Parathyroid adenoma (tissue), 2 donors: ENCODE data around the gene HIF1A.
"Not testable (repeated sequence)": the region's sequence is repeated elsewhere in the genome, so short reads cannot be mapped to it uniquely, and the experiment has no call there.

Source experiments
- H2AFZ ChIP-seq: fragments of 300-600 bp; sonication (generic); one replicate; pipeline ENCODE4 v1.7.0; 2017; ENCODE audit warnings: antibody characterized with exemption, mild to moderate bottlenecking
- H3K27ac ChIP-seq: fragments of 300-600 bp; sonication (generic); one replicate; pipeline ENCODE4 v1.7.0; 2017
- H3K27me3 ChIP-seq: fragments of 300-600 bp; sonication (generic); one replicate; pipeline ENCODE4 v1.7.0; 2017; ENCODE audit warnings: low read length; ENCODE audit not compliant: control insufficient read depth, insufficient read depth
- H3K36me3 ChIP-seq: fragments of 300-600 bp; sonication (generic); one replicate; pipeline ENCODE4 v1.7.0; 2017; ENCODE audit warnings: low read length; ENCODE audit not compliant: control insufficient read depth, insufficient read depth
- H3K4me1 ChIP-seq: fragments of 300-600 bp; sonication (generic); one replicate; pipeline ENCODE4 v1.7.0; 2017; ENCODE audit warnings: control low read depth
- H3K4me2 ChIP-seq: fragments of 300-600 bp; sonication (generic); one replicate; pipeline ENCODE4 v1.7.0; 2017; ENCODE audit warnings: low read length
- H3K4me3 ChIP-seq: fragments of 300-600 bp; sonication (generic); one replicate; pipeline ENCODE4 v1.7.0; 2017; ENCODE audit warnings: low read depth, low read length
- H3K79me2 ChIP-seq: fragments of 300-600 bp; sonication (generic); one replicate; pipeline ENCODE4 v1.7.0; 2017; ENCODE audit warnings: control low read depth
- H3K9ac ChIP-seq: fragments of 300-600 bp; sonication (generic); one replicate; pipeline ENCODE4 v1.7.0; 2017; ENCODE audit warnings: mild to moderate bottlenecking
- H3K9me3 ChIP-seq: fragments of 300-600 bp; sonication (generic); one replicate; pipeline ENCODE4 v1.7.0; 2017; ENCODE audit warnings: low read length; ENCODE audit not compliant: control insufficient read depth
- CTCF ChIP-seq: fragments of 300-600 bp; sonication (generic); IDR thresholded peaks from one replicate; pipeline ENCODE4 v1.7.0; 2017; ENCODE audit warnings: antibody characterized with exemption, mild to moderate bottlenecking
- donor health status: primary hyperparathyroidism.

HIF1A gene

GRCh38 chr14:61751475-61751989 is 56.2 kb downstream of the HIF1A start:
- Histone ChIP-seq H3K9me3 (no peaks in the 10 kb centered on the region), H3K27ac (peak overlapping the region; percentile 29), H3K36me3 (no peaks in the 10 kb centered on the region), H3K79me2 (no peaks in the 10 kb centered on the region), H3K9ac (no peak overlapping the region), H3K4me1 (no peaks in the 10 kb centered on the region), H2AFZ (peak overlapping the region; percentile 78), H3K27me3 (no peaks in the 10 kb centered on the region), H3K4me2 (peak overlapping the region; percentile 58), H3K4me3 (peak overlapping the region; percentile 52)
- no peak for TF ChIP-seq CTCF

GRCh38 chr14:61752626-61753025 is 57.3 kb downstream of the HIF1A start:
- no peak for TF ChIP-seq CTCF
- no peak overlapping the region for H2AFZ ChIP-seq
- no peak overlapping the region for H3K27ac ChIP-seq

GRCh38 chr14:61753631-61754030 is 58.3 kb downstream of the HIF1A start:
- Histone ChIP-seq H3K9ac (no peak overlapping the region), H3K79me2 (no peaks in the 10 kb centered on the region), H3K27ac (no peak overlapping the region), H3K4me1 (no peaks in the 10 kb centered on the region), H3K9me3 (no peaks in the 10 kb centered on the region), H3K27me3 (no peaks in the 10 kb centered on the region), H3K4me3 (no peak overlapping the region), H3K36me3 (no peaks in the 10 kb centered on the region), H2AFZ (no peak overlapping the region), H3K4me2 (no peak overlapping the region)
- TF ChIP-seq CTCF, result no peak

More at GRCh38 chr14:61752626-61753025, 57.3 kb downstream of the HIF1A start:
- no peaks in the 10 kb centered on the region for H3K79me2 ChIP-seq
- no peaks in the 10 kb centered on the region for H3K27me3 ChIP-seq
- H3K4me1 ChIP-seq, result no peaks in the 10 kb centered on the region
- no peaks in the 10 kb centered on the region for H3K36me3 ChIP-seq
- H3K4me3 ChIP-seq, result no peak overlapping the region
- no peak overlapping the region for H3K9ac ChIP-seq
- no peak overlapping the region for H3K4me2 ChIP-seq
- H3K9me3 ChIP-seq, result no peaks in the 10 kb centered on the region

GRCh38 chr14:61754627-61755381 is 59.5 kb downstream of the HIF1A start:
- no peak overlapping the region for H3K27ac ChIP-seq

GRCh38 chr14:61755382-61755742 is 60.0 kb downstream of the HIF1A start:
- not testable (repeated sequence) for H3K9ac ChIP-seq, H3K4me1 ChIP-seq, H3K4me2 ChIP-seq, H3K27ac ChIP-seq, H3K79me2 ChIP-seq, H3K36me3 ChIP-seq, H3K9me3 ChIP-seq, H3K4me3 ChIP-seq, H2AFZ ChIP-seq, H3K27me3 ChIP-seq

More at GRCh38 chr14:61754627-61755381, 59.5 kb downstream of the HIF1A start:
- Histone ChIP-seq H3K9ac (no peak overlapping the region), H3K4me3 (no peak overlapping the region), H3K79me2 (no peaks in the 10 kb centered on the region), H3K4me2 (no peak overlapping the region), H2AFZ (no peak overlapping the region), H3K36me3 (no peaks in the 10 kb centered on the region), H3K4me1 (no peaks in the 10 kb centered on the region), H3K27me3 (no peaks in the 10 kb centered on the region), H3K9me3 (no peaks in the 10 kb centered on the region)
- TF ChIP-seq CTCF, result no peak
